Memory B cell (primary cell): Measurements from ENCODE around the gene MATN4.

ENCODE experiments used
- ATAC-seq: fragments of 150-1000 bp; cut with Tn5 transposase; 2 replicates; pipeline ENCODE4 v1.10.0; 2021; ENCODE audit warnings: low read depth, mild to moderate bottlenecking, moderate library complexity
- DNase-seq, 2 donors: peaks; one replicate each; pipeline ENCODE4 v3.0.0; 2022; ENCODE audit warnings: low spot score in 2 of 2
- H3K27ac Mint-ChIP-seq: one replicate; pipeline ENCODE4 v1.8.0; 2022; ENCODE audit warnings: mild to moderate bottlenecking, moderate library complexity, mixed read lengths
- H3K27me3 Mint-ChIP-seq: one replicate; pipeline ENCODE4 v1.8.0; 2022; ENCODE audit warnings: mixed read lengths
- H3K36me3 Mint-ChIP-seq: one replicate; pipeline ENCODE4 v1.8.0; 2022; ENCODE audit warnings: mild to moderate bottlenecking, mixed read lengths
- H3K4me1 Mint-ChIP-seq: one replicate; pipeline ENCODE4 v1.8.0; 2022; ENCODE audit warnings: mixed read lengths
- H3K4me3 Mint-ChIP-seq: one replicate; pipeline ENCODE4 v1.8.0; 2022; ENCODE audit warnings: mild to moderate bottlenecking, moderate library complexity, mixed read lengths
- H3K9me3 Mint-ChIP-seq: one replicate; pipeline ENCODE4 v1.8.0; 2022; ENCODE audit warnings: mixed read lengths

Gene MATN4

GRCh38 chr20:45336530-45337366 is 28.6 kb upstream of the MATN4 start:
- Mint-ChIP-seq H3K27ac (no peak overlapping the region), H3K27me3 (peaks cover 7% of the 10 kb centered on the region), H3K9me3 (no peaks in the 10 kb centered on the region), H3K36me3 (no peaks in the 10 kb centered on the region), H3K4me1 (peaks cover 2% of the 10 kb centered on the region), H3K4me3 (no peak overlapping the region)
- DNase-seq = no peak
- ATAC-seq = no peak

GRCh38 chr20:45330476-45330875 is 22.4 kb upstream of the MATN4 start:
- H3K9me3 Mint-ChIP-seq = no peaks in the 10 kb centered on the region
- H3K4me1 Mint-ChIP-seq = peaks cover 2% of the 10 kb centered on the region
- ATAC-seq = no peak
- no peak overlapping the region for H3K4me3 Mint-ChIP-seq
- no peak overlapping the region for H3K27ac Mint-ChIP-seq
- H3K27me3 Mint-ChIP-seq = no peaks in the 10 kb centered on the region
- DNase-seq = no peak
- no peaks in the 10 kb centered on the region for H3K36me3 Mint-ChIP-seq

- Mint-ChIP-seq H3K27me3 (no peaks in the 10 kb centered on the region), H3K9me3 (no peaks in the 10 kb centered on the region), H3K27ac (no peak overlapping the region), H3K4me3 (no peak overlapping the region), H3K36me3 (no peaks in the 10 kb centered on the region), H3K4me1 (peaks cover 2% of the 10 kb centered on the region)
- DNase-seq (no peak), ATAC-seq (no peak)
These were observed 21.6 kb upstream of the MATN4 start for GRCh38 chr20:45329497-45330319.

- DNase-seq (no peak), ATAC-seq (no peak)
- no peaks in the 10 kb centered on the region for H3K9me3 Mint-ChIP-seq
- H3K27me3 Mint-ChIP-seq = no peaks in the 10 kb centered on the region
- H3K4me3 Mint-ChIP-seq = no peak overlapping the region
- H3K27ac Mint-ChIP-seq = no peak overlapping the region
- peaks cover 2% of the 10 kb centered on the region for H3K4me1 Mint-ChIP-seq
- no peaks in the 10 kb centered on the region for H3K36me3 Mint-ChIP-seq
These were observed 20.4 kb upstream of the MATN4 start for GRCh38 chr20:45328451-45328850.

- H3K36me3 Mint-ChIP-seq = no peaks in the 10 kb centered on the region
- DNase-seq = no peak
- no peaks in the 10 kb centered on the region for H3K9me3 Mint-ChIP-seq
- no peak overlapping the region for H3K27ac Mint-ChIP-seq
- H3K4me3 Mint-ChIP-seq = no peak overlapping the region
- no peaks in the 10 kb centered on the region for H3K27me3 Mint-ChIP-seq
- no peak for ATAC-seq
- H3K4me1 Mint-ChIP-seq = peaks cover 5% of the 10 kb centered on the region
These were observed 17.3 kb upstream of the MATN4 start for GRCh38 chr20:45325371-45325770.

- no peak overlapping the region for H3K4me3 Mint-ChIP-seq
- ATAC-seq = no peak
- no peak overlapping the region for H3K27ac Mint-ChIP-seq
- no peaks in the 10 kb centered on the region for H3K36me3 Mint-ChIP-seq
- no peaks in the 10 kb centered on the region for H3K9me3 Mint-ChIP-seq
- DNase-seq = no peak
- H3K27me3 Mint-ChIP-seq = no peaks in the 10 kb centered on the region
- peaks cover 10% of the 10 kb centered on the region for H3K4me1 Mint-ChIP-seq
These were observed 15.6 kb upstream of the MATN4 start for GRCh38 chr20:45323731-45324130.

GRCh38 chr20:45322952-45323383 is 14.9 kb upstream of the MATN4 start:
- Mint-ChIP-seq H3K4me1 (peaks cover 10% of the 10 kb centered on the region), H3K27ac (no peak overlapping the region), H3K27me3 (no peaks in the 10 kb centered on the region), H3K36me3 (no peaks in the 10 kb centered on the region), H3K4me3 (no peak overlapping the region), H3K9me3 (no peaks in the 10 kb centered on the region)
- ATAC-seq (peak; percentile 21), DNase-seq (no peak)

GRCh38 chr20:45320948-45321595 is 13.0 kb upstream of the MATN4 start:
- peak overlapping the region; percentile 50 for H3K27ac Mint-ChIP-seq
- peaks cover 13% of the 10 kb centered on the region for H3K4me1 Mint-ChIP-seq
- no peaks in the 10 kb centered on the region for H3K9me3 Mint-ChIP-seq
- H3K36me3 Mint-ChIP-seq = no peaks in the 10 kb centered on the region
- DNase-seq (peak in 1 of 2 donors; percentile 65), ATAC-seq (peak; percentile 97)
- no peak overlapping the region for H3K4me3 Mint-ChIP-seq
- H3K27me3 Mint-ChIP-seq = peaks cover 7% of the 10 kb centered on the region

GRCh38 chr20:45318948-45319347 is 10.8 kb upstream of the MATN4 start:
- H3K27ac Mint-ChIP-seq = no peak overlapping the region
- H3K9me3 Mint-ChIP-seq = no peaks in the 10 kb centered on the region
- no peak for ATAC-seq
- DNase-seq = no peak
- H3K36me3 Mint-ChIP-seq = no peaks in the 10 kb centered on the region
- peaks cover 13% of the 10 kb centered on the region for H3K4me1 Mint-ChIP-seq
- peaks cover 17% of the 10 kb centered on the region for H3K27me3 Mint-ChIP-seq
- H3K4me3 Mint-ChIP-seq = no peak overlapping the region

GRCh38 chr20:45318386-45318939 is 10.4 kb upstream of the MATN4 start:
- no peak overlapping the region for H3K4me3 Mint-ChIP-seq
- no peaks in the 10 kb centered on the region for H3K9me3 Mint-ChIP-seq
- H3K27me3 Mint-ChIP-seq = peaks cover 22% of the 10 kb centered on the region
- DNase-seq (no peak), ATAC-seq (no peak)
- H3K27ac Mint-ChIP-seq = no peak overlapping the region
- no peaks in the 10 kb centered on the region for H3K36me3 Mint-ChIP-seq
- peaks cover 13% of the 10 kb centered on the region for H3K4me1 Mint-ChIP-seq

- DNase-seq (no peak), ATAC-seq (no peak)
- H3K27me3 Mint-ChIP-seq = peaks cover 26% of the 10 kb centered on the region
- no peaks in the 10 kb centered on the region for H3K36me3 Mint-ChIP-seq
- H3K27ac Mint-ChIP-seq = no peak overlapping the region
- H3K4me1 Mint-ChIP-seq = peaks cover 13% of the 10 kb centered on the region
- H3K4me3 Mint-ChIP-seq = no peak overlapping the region
- H3K9me3 Mint-ChIP-seq = no peaks in the 10 kb centered on the region
These were observed 9.7 kb upstream of the MATN4 start for GRCh38 chr20:45317826-45318225.

- DNase-seq = no peak
- H3K4me3 Mint-ChIP-seq = no peak overlapping the region
- peaks cover 31% of the 10 kb centered on the region for H3K27me3 Mint-ChIP-seq
- ATAC-seq = no peak
- peaks cover 13% of the 10 kb centered on the region for H3K4me1 Mint-ChIP-seq
- no peaks in the 10 kb centered on the region for H3K9me3 Mint-ChIP-seq
- no peaks in the 10 kb centered on the region for H3K36me3 Mint-ChIP-seq
- H3K27ac Mint-ChIP-seq = no peak overlapping the region
These were observed 8.3 kb upstream of the MATN4 start for GRCh38 chr20:45316150-45317080.

- Mint-ChIP-seq H3K36me3 (no peaks in the 10 kb centered on the region), H3K27ac (no peak overlapping the region), H3K27me3 (peaks cover 36% of the 10 kb centered on the region), H3K4me1 (peaks cover 13% of the 10 kb centered on the region), H3K9me3 (no peaks in the 10 kb centered on the region), H3K4me3 (no peak overlapping the region)
- no peak for DNase-seq
- no peak for ATAC-seq
These were observed 7.6 kb upstream of the MATN4 start for GRCh38 chr20:45315672-45316071.
